ENCODE data around the gene DMAC2L. TPM values are rescaled to one million over a fixed set of nuclear protein-coding genes. Genes with fewer than 3 reads are reported as not detected.

Gene DMAC2L
- total RNA-seq, 4 donors from 2014 or later: 7.7 to 23.9 (median 15.7) TPM

DNA sequence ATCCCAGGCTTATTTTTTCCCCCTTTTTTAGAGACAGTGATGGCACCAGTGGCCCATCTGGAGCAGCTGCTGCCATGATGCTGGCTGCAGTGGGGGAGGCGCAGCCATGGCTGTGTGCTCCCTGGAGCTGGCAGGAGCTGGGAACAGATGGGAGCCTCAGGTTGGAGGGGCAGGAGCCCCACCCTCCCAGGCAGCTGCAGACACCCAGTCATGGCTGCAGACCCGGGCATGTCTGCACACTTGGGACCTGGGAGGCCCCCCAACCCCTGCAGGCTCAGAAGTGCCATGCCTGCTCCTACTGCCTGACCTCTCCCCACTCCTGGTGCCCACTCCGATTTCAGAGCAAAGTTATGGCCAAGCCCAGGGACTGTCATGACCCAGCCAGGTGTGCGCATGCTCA lies 59.4 kb downstream of the DMAC2L start:
- H3K4me3 ChIP-seq: no peak overlapping the region
- no peaks in the 10 kb centered on the region for H3K36me3 ChIP-seq
- DNase-seq: no peak
- H3K9me3 ChIP-seq: no peaks in the 10 kb centered on the region
- TF ChIP-seq POLR2A (IDR thresholded peaks at IDR 0.05) (no peak), CTCF (IDR thresholded peaks at IDR 0.05) (no peak)
- H3K4me1 ChIP-seq: no peaks in the 10 kb centered on the region
- H3K27ac ChIP-seq: no peak overlapping the region
- no peaks in the 10 kb centered on the region for H3K27me3 ChIP-seq

DNA sequence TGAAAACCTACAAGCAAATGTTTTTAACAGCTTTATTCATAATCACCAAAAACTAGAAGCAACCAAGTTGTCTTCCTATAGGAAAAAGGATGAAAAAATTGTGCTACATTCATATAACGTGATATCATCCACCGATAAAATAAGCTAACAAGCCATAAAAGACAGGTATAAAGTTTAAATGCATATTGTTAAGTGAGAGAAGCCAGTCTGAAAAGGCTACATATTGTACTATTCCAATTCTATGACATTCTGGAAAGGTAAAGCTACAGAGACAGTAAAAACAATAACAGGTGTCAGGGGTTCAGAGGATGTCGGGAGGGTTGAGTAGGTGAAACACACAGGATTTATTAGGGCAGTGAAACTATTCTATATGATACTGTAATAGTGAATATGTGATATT lies 61.8 kb downstream of the DMAC2L start:
- H3K4me1 ChIP-seq: no peaks in the 10 kb centered on the region
- no peak overlapping the region for H3K4me3 ChIP-seq
- H3K27ac ChIP-seq: no peak overlapping the region
- no peak for DNase-seq
- H3K9me3 ChIP-seq: no peaks in the 10 kb centered on the region
- no peaks in the 10 kb centered on the region for H3K27me3 ChIP-seq
- TF ChIP-seq CTCF (IDR thresholded peaks at IDR 0.05): no peak
- TF ChIP-seq POLR2A (IDR thresholded peaks at IDR 0.05): no peak
- H3K36me3 ChIP-seq: no peaks in the 10 kb centered on the region

DNA sequence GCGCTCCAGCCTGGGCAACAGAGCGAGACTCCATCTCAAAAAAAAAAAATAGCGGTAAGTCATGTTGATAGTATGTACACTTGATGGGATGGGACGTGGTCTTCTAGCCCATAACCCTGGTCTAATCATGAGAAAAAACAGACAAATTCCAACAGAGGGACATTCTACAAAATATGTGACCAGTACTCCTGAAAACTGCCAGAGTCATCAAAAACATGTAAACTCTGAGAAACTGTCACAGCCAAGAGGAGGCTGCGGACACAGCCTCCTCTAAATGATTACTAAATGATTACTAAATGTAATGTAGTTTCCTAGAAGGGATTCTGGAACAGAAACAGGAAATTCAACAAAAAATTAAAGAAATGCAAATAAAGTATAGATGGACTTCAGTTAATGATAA lies 63.6 kb downstream of the DMAC2L start:
- no peaks in the 10 kb centered on the region for H3K9me3 ChIP-seq
- no peak overlapping the region for H3K27ac ChIP-seq
- no peak overlapping the region for H3K4me3 ChIP-seq
- H3K27me3 ChIP-seq: no peaks in the 10 kb centered on the region
- no peaks in the 10 kb centered on the region for H3K4me1 ChIP-seq
- no peak for DNase-seq
- no peak for TF ChIP-seq POLR2A (IDR thresholded peaks at IDR 0.05)
- no peaks in the 10 kb centered on the region for H3K36me3 ChIP-seq

Small RNA genes within 50 kb of the gene (small RNA-seq; reads per million reads assigned to genes)
- 0 reads per million in 2 donors for gene MIR4504

Other genes with a start within 250 kb of the DMAC2L start
- 1 to 10 TPM; 5.8 to 10.0 (median 7.0) TPM for gene VCPKMT, start 195.8 kb upstream of the DMAC2L start, total RNA-seq
- gene SOS2, start 80.7 kb upstream of the DMAC2L start, total RNA-seq: 10 to 100 TPM; 41.7 to 57.1 (median 53.9) TPM
- 10 to 100 TPM in 1 of 4 donors, 1 to 10 TPM in 3; 4.6 to 29.7 (median 8.8) TPM for gene L2HGDH, start 95 bp upstream of the DMAC2L start, total RNA-seq
- 10 to 100 TPM; 11.3 to 20.4 (median 15.5) TPM for gene CDKL1, start 84.6 kb downstream of the DMAC2L start, total RNA-seq
- 100 to 1,000 TPM in 1 of 4 donors, 10 to 100 TPM in 3; 47.1 to 123 (median 78.4) TPM for gene MAP4K5, start 220.2 kb downstream of the DMAC2L start, total RNA-seq
- 1 to 10 TPM; 6.6 to 9.5 (median 8.5) TPM for gene ATL1, start 247.8 kb downstream of the DMAC2L start, total RNA-seq

Measured in Peyer's patch (tissue), 4 donors.